HG02623 (cell line): ENCODE data around the gene RSBN1L.
"Not testable (repeated sequence)": the region's sequence is repeated elsewhere in the genome, so short reads cannot be mapped to it uniquely, and the experiment has no call there.

Experiments
- ATAC-seq: cut with Tn5 transposase; IDR thresholded peaks from one replicate; pipeline ENCODE4 v1.9.1; 2021; ENCODE audit warnings: moderate library complexity; ENCODE audit not compliant: unreplicated experiment

The RSBN1L gene

GRCh38 chr7:77765481-77765880, 69.2 kb downstream of the RSBN1L start:
- no peak for ATAC-seq

GRCh38 chr7:77765906-77766800, 69.9 kb downstream of the RSBN1L start:
- no peak for ATAC-seq

- no peak for ATAC-seq
Observed at GRCh38 chr7:77766801-77767605, 70.7 kb downstream of the RSBN1L start.

- no peak for ATAC-seq
Observed at GRCh38 chr7:77770316-77770715, 74.1 kb downstream of the RSBN1L start.

- ATAC-seq: no peak
Observed at GRCh38 chr7:77771901-77772300, 75.6 kb downstream of the RSBN1L start.

GRCh38 chr7:77778535-77778934, 82.3 kb downstream of the RSBN1L start:
- ATAC-seq: no peak

- no peak for ATAC-seq
Observed at GRCh38 chr7:77782383-77782782, 86.1 kb downstream of the RSBN1L start.

- ATAC-seq: no peak
Observed at GRCh38 chr7:77783111-77783510, 86.9 kb downstream of the RSBN1L start.

GRCh38 chr7:77783545-77783944, 87.3 kb downstream of the RSBN1L start:
- ATAC-seq: no peak

- not testable (repeated sequence) for ATAC-seq
Observed at GRCh38 chr7:77784426-77784825, 88.2 kb downstream of the RSBN1L start.

GRCh38 chr7:77786018-77786417, 89.8 kb downstream of the RSBN1L start:
- ATAC-seq: no peak

GRCh38 chr7:77786741-77787140, 90.5 kb downstream of the RSBN1L start:
- no peak for ATAC-seq

GRCh38 chr7:77788327-77788902, 92.2 kb downstream of the RSBN1L start:
- ATAC-seq: no peak

GRCh38 chr7:77791336-77791735, 95.1 kb downstream of the RSBN1L start:
- ATAC-seq: no peak

- ATAC-seq: no peak
Observed at GRCh38 chr7:77791956-77792355, 95.7 kb downstream of the RSBN1L start.

GRCh38 chr7:77794000-77794399, 97.7 kb downstream of the RSBN1L start:
- no peak for ATAC-seq

GRCh38 chr7:77796109-77796508, 99.8 kb downstream of the RSBN1L start:
- ATAC-seq: no peak

GRCh38 chr7:77796960-77797359, 100.7 kb downstream of the RSBN1L start:
- no peak for ATAC-seq

GRCh38 chr7:77797734-77798393, 101.6 kb downstream of the RSBN1L start:
- peak; percentile 23 for ATAC-seq

- peak; percentile 91 for ATAC-seq
Observed at GRCh38 chr7:77798394-77799077, 102.3 kb downstream of the RSBN1L start, which contains the start of the genes PHTF2 and TMEM60. TSS of gene PHTF2 (plus strand) at chr7:77798773. TSS of gene TMEM60 (minus strand) at chr7:77798434. CDS start at chr7:77794373, 4,061 bp downstream.
